HCT116 (cell line): ENCODE measurements around the gene PLA2G2F. TPM values are rescaled to one million over a fixed set of nuclear protein-coding genes. Genes with fewer than 3 reads are reported as not detected.

Source experiments
- ATAC-seq: fragments of 200-7000 bp; cut with Tn5 transposase; 2 replicates; pipeline ENCODE4 v1.9.1; 2020; ENCODE audit warnings: mild to moderate bottlenecking, moderate library complexity
- BruUV-seq: library from RNA; stranded (reverse); fragments of 400-500 nt; replicated peaks from 2 replicates; lab custom pipeline; 2021; lab: Mats Ljungman, UMichigan
- CTCF ChIA-PET: fragments of 300-600 bp; sonication (Branson Sonifier 250); formaldehyde crosslinking; loops from one replicate; lab custom pipeline; 2021; ENCODE audit warnings: antibody characterized with exemption; lab: Charles Lee
- POLR2A ChIA-PET: fragments of 300-600, 350-600 bp; sonication (Branson Sonifier 250); formaldehyde crosslinking; loops from one replicate; lab custom pipeline; 2021; ENCODE audit warnings: antibody characterized with exemption; lab: Charles Lee
- RAD21 ChIA-PET, 2 experiments: fragments of 300-600 bp; sonication (Branson Sonifier 250); formaldehyde crosslinking; loops; one replicate each; lab custom pipeline; 2023; ENCODE audit warnings: low total read pairs in 2 of 2; ENCODE audit not compliant: uncharacterized antibody in 2 of 2, unreplicated experiment in 2 of 2, low non-redundant PET in 1 of 2; lab: Charles Lee
- DNase-seq: peaks from one replicate; pipeline ENCODE4 v3.0.0-alpha.2; 2010; ENCODE audit warnings: low read depth, low spot score
- H2AFZ ChIP-seq: fragments of 200-600 bp; shearing (Covaris generic), sonication (generic); 2 replicates; pipeline ENCODE4 v1.6.1; 2017; ENCODE audit warnings: low read depth, mixed run types, mixed read lengths, antibody characterized with exemption, low read length; ENCODE audit not compliant: poor library complexity, severe bottlenecking
- H3K27ac ChIP-seq: 2 replicates; pipeline ENCODE4 v1.5.1; 2012; ENCODE audit warnings: low read depth, low read length
- H3K27me3 ChIP-seq: fragments of 200-600 bp; sonication (generic); 2 replicates; pipeline ENCODE4 v1.6.1; 2016; ENCODE audit warnings: mixed run types, low read length, mixed read lengths; ENCODE audit not compliant: insufficient read depth
- H3K36me3 ChIP-seq, 2 experiments: fragments of 200-500 bp in 1 of 2; fragments of 200-600 bp in 1 of 2; sonication (Bioruptor generic) in 1 of 2; sonication (generic) in 1 of 2; 2 replicates each; pipeline versions ENCODE4 v1.5.1 to v1.6.1; 2014 to 2016; ENCODE audit warnings: low read length in 2 of 2, inconsistent platforms in 1 of 2, mixed read lengths in 1 of 2, mixed run types in 1 of 2; ENCODE audit not compliant: insufficient read depth in 2 of 2, control insufficient read depth in 1 of 2
- H3K4me1 ChIP-seq, 2 experiments: fragments of 200-600 bp in 1 of 2; sonication (generic) in 1 of 2; 2 replicates each; pipeline versions ENCODE4 v1.5.1 to v1.6.1; 2012 to 2017; ENCODE audit warnings: low read length in 2 of 2, inconsistent platforms in 1 of 2, mild to moderate bottlenecking in 1 of 2, mixed read lengths in 1 of 2, mixed run types in 1 of 2, moderate library complexity in 1 of 2; ENCODE audit not compliant: insufficient read depth in 2 of 2, control insufficient read depth in 1 of 2
- H3K4me2 ChIP-seq: fragments of 200-600 bp; sonication (generic); 2 replicates; pipeline ENCODE4 v1.6.1; 2017; ENCODE audit warnings: mixed run types, low read length, mixed read lengths
- H3K4me3 ChIP-seq, 2 experiments: fragments of 200-600 bp in 1 of 2; sonication (generic) in 1 of 2; replicated peaks in 1 of 2; 2 replicates each; pipeline ENCODE4 v1.5.1; 2011 to 2016; ENCODE audit warnings: low read length in 2 of 2, control low read depth in 1 of 2, low read depth in 1 of 2, mild to moderate bottlenecking in 1 of 2, mixed read lengths in 1 of 2, mixed run types in 1 of 2
- H3K79me2 ChIP-seq: fragments of 200-600 bp; sonication (generic); 2 replicates; pipeline ENCODE4 v1.6.1; 2017; ENCODE audit warnings: mild to moderate bottlenecking, mixed run types, low read length, moderate library complexity, mixed read lengths; ENCODE audit not compliant: insufficient read depth
- H3K9ac ChIP-seq: fragments of 200-600 bp; sonication (generic); 2 replicates; pipeline ENCODE4 v1.6.1; 2016; ENCODE audit warnings: low read length, mixed read lengths
- H3K9me2 ChIP-seq: fragments of 200-600 bp; sonication (generic), shearing (Covaris generic); 2 replicates; pipeline ENCODE4 v1.6.1; 2017; ENCODE audit warnings: mixed run types, mild to moderate bottlenecking, moderate library complexity; ENCODE audit not compliant: insufficient read depth
- H3K9me3 ChIP-seq, 2 experiments: fragments of 200-500 bp in 1 of 2; fragments of 200-600 bp in 1 of 2; sonication (Bioruptor generic) in 1 of 2; sonication (generic) in 1 of 2; 2 replicates each; pipeline ENCODE4 v1.6.1; 2014 to 2017; ENCODE audit warnings: low read length in 2 of 2, mixed read lengths in 2 of 2, inconsistent platforms in 1 of 2, low read depth in 1 of 2, mild to moderate bottlenecking in 1 of 2, mixed run types in 1 of 2, moderate library complexity in 1 of 2; ENCODE audit not compliant: control insufficient read depth in 1 of 2, insufficient read depth in 1 of 2
- H4K20me1 ChIP-seq: fragments of 200-600 bp; sonication (generic), shearing (Covaris generic); 2 replicates; pipeline ENCODE4 v1.6.1; 2017; ENCODE audit warnings: mixed run types, mild to moderate bottlenecking, moderate library complexity; ENCODE audit not compliant: insufficient read depth
- CBX3 ChIP-seq: IDR thresholded peaks from 2 replicates; pipeline ENCODE4 v1.6.1; 2012; ENCODE audit warnings: low read depth
- CEBPB ChIP-seq: IDR thresholded peaks from 2 replicates; pipeline ENCODE4 v1.6.1; 2012; ENCODE audit warnings: low read depth
- EGR1 ChIP-seq: IDR thresholded peaks from 2 replicates; pipeline ENCODE4 v1.6.1; 2012; ENCODE audit warnings: low read depth
- FOSL1 ChIP-seq: IDR thresholded peaks from 2 replicates; pipeline ENCODE4 v1.6.1; 2012; ENCODE audit warnings: low read depth
- JUND ChIP-seq: IDR thresholded peaks from 2 replicates; pipeline ENCODE4 v1.6.1; 2012
- POLR2A ChIP-seq: IDR thresholded peaks from 2 replicates; pipeline ENCODE4 v1.7.0; 2011; ENCODE audit warnings: borderline replicate concordance; ENCODE audit not compliant: insufficient read depth, insufficient read length; ENCODE audit errors: extremely low read depth
- RAD21 ChIP-seq: IDR thresholded peaks from 2 replicates; pipeline ENCODE4 v1.6.1; 2012; ENCODE audit warnings: low read depth, mild to moderate bottlenecking
- SIN3A ChIP-seq: IDR thresholded peaks from 2 replicates; pipeline ENCODE4 v1.6.1; 2012; ENCODE audit warnings: low read depth
- SP1 ChIP-seq: IDR thresholded peaks from 2 replicates; pipeline ENCODE4 v1.6.1; 2012; ENCODE audit warnings: low read depth
- SRF ChIP-seq: IDR thresholded peaks from 2 replicates; pipeline ENCODE4 v1.6.1; 2012; ENCODE audit warnings: low read depth
- TCF7L2 ChIP-seq: IDR thresholded peaks from 2 replicates; pipeline ENCODE4 v1.7.0; 2011; ENCODE audit warnings: borderline replicate concordance, inconsistent platforms; ENCODE audit not compliant: insufficient read depth, insufficient read length; ENCODE audit errors: extremely low read depth
- ZNF274 ChIP-seq: fragments of 200-500 bp; sonication (Bioruptor generic); IDR thresholded peaks from 2 replicates; pipeline ENCODE4 v1.6.1; 2014; ENCODE audit warnings: mild to moderate bottlenecking, low read depth, low read length, inconsistent platforms
- intact Hi-C: fragments of 100-400 bp; cut with micrococcal nuclease; formaldehyde crosslinking; loops from 2 replicates; pipeline ENCODE4 v1.10.0; 2022
- total RNA-seq: library from RNA; stranded (reverse); gene quantifications from one replicate; pipeline ENCODE4 v1.2.1, GENCODE V29; 2021; ENCODE audit not compliant: unreplicated experiment
- TF ChIP-seq, protein P1 (sequence below), 3 experiments: fragments of 200-600 bp in 1 of 3; sonication (generic) in 1 of 3; IDR thresholded peaks in 2 of 3; conservative IDR thresholded peaks in 1 of 3; 2 replicates each; pipeline ENCODE4 v1.5.1; 2012 to 2017; ENCODE audit warnings: low read depth in 2 of 3, low read length in 2 of 3, antibody characterized with exemption in 1 of 3, borderline replicate concordance in 1 of 3, control low read depth in 1 of 3, mild to moderate bottlenecking in 1 of 3, mixed read lengths in 1 of 3, mixed run types in 1 of 3, moderate library complexity in 1 of 3; ENCODE audit not compliant: insufficient read depth in 1 of 3
- TF ChIP-seq, protein P2 (sequence below): IDR thresholded peaks from 2 replicates; pipeline ENCODE4 v1.6.1; 2011; ENCODE audit warnings: mild to moderate bottlenecking, low read length, moderate library complexity; ENCODE audit not compliant: insufficient replicate concordance; ENCODE audit errors: extremely low read depth
- TF ChIP-seq, protein P3 (sequence below): IDR thresholded peaks from 2 replicates; pipeline ENCODE4 v1.6.1; 2012

Gene PLA2G2F
- total RNA-seq, 1 experiment from 2014 or later, result 0.12 TPM

DNA sequence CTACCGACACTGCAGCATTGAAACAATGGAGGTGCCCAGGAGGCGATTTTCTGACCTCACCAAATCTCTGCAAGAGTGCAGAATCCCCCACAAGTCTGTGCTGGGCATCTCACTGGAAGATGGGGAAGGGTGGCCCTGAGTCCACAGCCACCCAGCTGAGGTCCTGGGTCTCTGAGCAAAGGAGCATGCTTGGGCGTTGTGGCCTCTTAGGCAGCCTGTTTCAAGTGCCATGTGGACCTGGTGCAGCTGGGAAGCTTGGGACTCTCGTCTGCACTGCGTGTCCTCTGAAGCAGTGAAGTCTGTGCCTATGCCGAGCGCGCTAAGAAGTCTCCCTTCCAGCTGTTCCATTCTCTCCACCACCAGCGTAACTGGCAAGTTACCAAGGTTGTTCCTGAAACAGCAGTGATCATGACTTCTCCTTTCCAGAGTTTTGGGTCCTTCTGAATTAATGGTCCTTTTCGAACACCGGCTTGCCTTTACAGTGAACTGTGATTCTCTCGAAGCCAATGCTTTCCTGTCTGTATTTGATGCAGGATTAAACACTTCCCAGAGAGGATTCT, 52.2 kb downstream of the PLA2G2F start:
- H3K9me2 ChIP-seq, result no peaks in the 10 kb centered on the region
- TF ChIP-seq JUND (no peak), CEBPB (no peak), EGR1 (no peak), CBX3 (no peak), POLR2A (no peak), SP1 (no peak), ZNF274 (no peak), TCF7L2 (no peak), SIN3A (no peak), FOSL1 (no peak), RAD21 (no peak), SRF (no peak)
- TF ChIP-seq, protein P1, sequence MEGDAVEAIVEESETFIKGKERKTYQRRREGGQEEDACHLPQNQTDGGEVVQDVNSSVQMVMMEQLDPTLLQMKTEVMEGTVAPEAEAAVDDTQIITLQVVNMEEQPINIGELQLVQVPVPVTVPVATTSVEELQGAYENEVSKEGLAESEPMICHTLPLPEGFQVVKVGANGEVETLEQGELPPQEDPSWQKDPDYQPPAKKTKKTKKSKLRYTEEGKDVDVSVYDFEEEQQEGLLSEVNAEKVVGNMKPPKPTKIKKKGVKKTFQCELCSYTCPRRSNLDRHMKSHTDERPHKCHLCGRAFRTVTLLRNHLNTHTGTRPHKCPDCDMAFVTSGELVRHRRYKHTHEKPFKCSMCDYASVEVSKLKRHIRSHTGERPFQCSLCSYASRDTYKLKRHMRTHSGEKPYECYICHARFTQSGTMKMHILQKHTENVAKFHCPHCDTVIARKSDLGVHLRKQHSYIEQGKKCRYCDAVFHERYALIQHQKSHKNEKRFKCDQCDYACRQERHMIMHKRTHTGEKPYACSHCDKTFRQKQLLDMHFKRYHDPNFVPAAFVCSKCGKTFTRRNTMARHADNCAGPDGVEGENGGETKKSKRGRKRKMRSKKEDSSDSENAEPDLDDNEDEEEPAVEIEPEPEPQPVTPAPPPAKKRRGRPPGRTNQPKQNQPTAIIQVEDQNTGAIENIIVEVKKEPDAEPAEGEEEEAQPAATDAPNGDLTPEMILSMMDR (IDR thresholded peaks at IDR 0.05 in 2 of 3, conservative IDR thresholded peaks at IDR 0.05 in 1 of 3; ENCODE audit: borderline replicate concordance in 1 of 3, insufficient read depth in 1 of 3, low read depth in 2 of 3, low read length in 2 of 3), result no peak
- TF ChIP-seq, protein P2, sequence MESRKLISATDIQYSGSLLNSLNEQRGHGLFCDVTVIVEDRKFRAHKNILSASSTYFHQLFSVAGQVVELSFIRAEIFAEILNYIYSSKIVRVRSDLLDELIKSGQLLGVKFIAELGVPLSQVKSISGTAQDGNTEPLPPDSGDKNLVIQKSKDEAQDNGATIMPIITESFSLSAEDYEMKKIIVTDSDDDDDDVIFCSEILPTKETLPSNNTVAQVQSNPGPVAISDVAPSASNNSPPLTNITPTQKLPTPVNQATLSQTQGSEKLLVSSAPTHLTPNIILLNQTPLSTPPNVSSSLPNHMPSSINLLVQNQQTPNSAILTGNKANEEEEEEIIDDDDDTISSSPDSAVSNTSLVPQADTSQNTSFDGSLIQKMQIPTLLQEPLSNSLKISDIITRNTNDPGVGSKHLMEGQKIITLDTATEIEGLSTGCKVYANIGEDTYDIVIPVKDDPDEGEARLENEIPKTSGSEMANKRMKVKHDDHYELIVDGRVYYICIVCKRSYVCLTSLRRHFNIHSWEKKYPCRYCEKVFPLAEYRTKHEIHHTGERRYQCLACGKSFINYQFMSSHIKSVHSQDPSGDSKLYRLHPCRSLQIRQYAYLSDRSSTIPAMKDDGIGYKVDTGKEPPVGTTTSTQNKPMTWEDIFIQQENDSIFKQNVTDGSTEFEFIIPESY, result no peak
- TF ChIP-seq, protein P3, sequence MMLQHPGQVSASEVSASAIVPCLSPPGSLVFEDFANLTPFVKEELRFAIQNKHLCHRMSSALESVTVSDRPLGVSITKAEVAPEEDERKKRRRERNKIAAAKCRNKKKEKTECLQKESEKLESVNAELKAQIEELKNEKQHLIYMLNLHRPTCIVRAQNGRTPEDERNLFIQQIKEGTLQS, result no peak
- TF ChIP-seq, all 23 proteins: peak for 0
- H3K79me2 ChIP-seq, result no peaks in the 10 kb centered on the region
- H3K9ac ChIP-seq, result no peak overlapping the region
- RAD21 ChIA-PET, result no interaction called here
- BruUV-seq, result no TSS peak
- H3K4me3 ChIP-seq, result no peak overlapping the region
- intact Hi-C loops, result no loop called here
- ATAC-seq (no peak), DNase-seq (no peak)
- H2AFZ ChIP-seq, result no peak overlapping the region
- peaks cover 0 to 3% of the 10 kb centered on the region in 2 experiments; a peak in 1 of 4 replicates for H3K4me1 ChIP-seq
- H3K36me3 ChIP-seq, result no peaks in the 10 kb centered on the region
- H3K4me2 ChIP-seq, result no peak overlapping the region
- no peak overlapping the region for H3K27ac ChIP-seq
- no peaks in the 10 kb centered on the region for H3K9me3 ChIP-seq
- POLR2A ChIA-PET, result no interaction called here
- CTCF ChIA-PET, result no interaction called here
- no peaks in the 10 kb centered on the region for H4K20me1 ChIP-seq
- H3K27me3 ChIP-seq, result peaks cover 21% of the 10 kb centered on the region; the same call in 1 of the 2 replicates
